GM19463 (cell line): Measurements from ENCODE around the gene CNN2.
"Not testable (repeated sequence)": the region's sequence is repeated elsewhere in the genome, so short reads cannot be mapped to it uniquely, and the experiment has no call there.

Experiments
- ATAC-seq: cut with Tn5 transposase; IDR thresholded peaks from one replicate; pipeline ENCODE4 v1.9.1; 2021; ENCODE audit warnings: mild to moderate bottlenecking, moderate library complexity; ENCODE audit not compliant: unreplicated experiment

The CNN2 gene

GRCh38 chr19:1010586-1011510 lies 15.6 kb upstream of the CNN2 start:
- no peak for ATAC-seq

DNA sequence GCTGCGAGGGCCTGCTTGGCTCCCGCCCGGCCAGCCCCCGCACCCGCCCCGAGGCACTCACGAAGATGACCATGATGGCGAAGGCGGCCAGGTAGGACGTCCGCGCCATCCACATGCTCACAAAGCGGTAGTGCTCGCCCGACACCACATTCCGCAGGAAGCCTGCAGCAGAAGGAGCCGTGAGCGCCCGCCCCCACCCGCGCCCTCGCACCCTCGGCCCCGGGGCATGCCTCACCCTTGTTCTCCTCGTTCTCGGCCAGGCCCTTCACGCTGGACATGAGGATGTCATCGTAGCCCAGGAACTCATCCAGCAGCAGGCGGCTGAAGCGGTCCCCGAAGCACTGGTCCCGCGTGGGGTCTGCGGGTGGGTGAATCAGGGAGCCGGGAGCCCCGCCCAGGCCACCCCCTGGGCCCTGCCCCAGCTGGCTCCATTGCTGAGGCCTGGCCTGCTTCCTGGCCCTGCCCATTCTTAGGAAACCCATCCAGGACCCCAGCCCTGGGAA lies 14.5 kb upstream of the CNN2 start:
- ATAC-seq: no peak

- ATAC-seq: no peak
Observed at GRCh38 chr19:1012334-1012733, 14.1 kb upstream of the CNN2 start.

DNA sequence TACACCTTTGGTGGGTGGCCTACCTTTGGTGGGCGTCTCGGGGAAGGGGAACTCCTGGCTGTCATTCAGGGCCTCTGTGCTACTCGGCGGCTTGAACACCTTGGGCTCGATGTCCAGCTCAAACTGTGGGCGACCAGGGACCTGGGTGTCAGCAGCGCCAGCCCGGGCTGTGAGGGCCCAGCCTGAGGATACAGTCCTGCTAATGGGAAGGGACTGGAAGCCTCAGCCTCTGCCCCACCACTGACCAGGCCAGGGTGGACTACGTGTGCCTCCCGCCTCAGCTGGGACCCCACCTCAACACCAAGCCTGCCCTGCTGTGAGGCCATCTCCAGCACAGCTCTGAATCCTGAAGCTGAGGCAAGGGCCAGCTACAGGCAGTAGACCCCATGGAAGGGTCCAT lies 13.2 kb upstream of the CNN2 start:
- no peak for ATAC-seq

DNA sequence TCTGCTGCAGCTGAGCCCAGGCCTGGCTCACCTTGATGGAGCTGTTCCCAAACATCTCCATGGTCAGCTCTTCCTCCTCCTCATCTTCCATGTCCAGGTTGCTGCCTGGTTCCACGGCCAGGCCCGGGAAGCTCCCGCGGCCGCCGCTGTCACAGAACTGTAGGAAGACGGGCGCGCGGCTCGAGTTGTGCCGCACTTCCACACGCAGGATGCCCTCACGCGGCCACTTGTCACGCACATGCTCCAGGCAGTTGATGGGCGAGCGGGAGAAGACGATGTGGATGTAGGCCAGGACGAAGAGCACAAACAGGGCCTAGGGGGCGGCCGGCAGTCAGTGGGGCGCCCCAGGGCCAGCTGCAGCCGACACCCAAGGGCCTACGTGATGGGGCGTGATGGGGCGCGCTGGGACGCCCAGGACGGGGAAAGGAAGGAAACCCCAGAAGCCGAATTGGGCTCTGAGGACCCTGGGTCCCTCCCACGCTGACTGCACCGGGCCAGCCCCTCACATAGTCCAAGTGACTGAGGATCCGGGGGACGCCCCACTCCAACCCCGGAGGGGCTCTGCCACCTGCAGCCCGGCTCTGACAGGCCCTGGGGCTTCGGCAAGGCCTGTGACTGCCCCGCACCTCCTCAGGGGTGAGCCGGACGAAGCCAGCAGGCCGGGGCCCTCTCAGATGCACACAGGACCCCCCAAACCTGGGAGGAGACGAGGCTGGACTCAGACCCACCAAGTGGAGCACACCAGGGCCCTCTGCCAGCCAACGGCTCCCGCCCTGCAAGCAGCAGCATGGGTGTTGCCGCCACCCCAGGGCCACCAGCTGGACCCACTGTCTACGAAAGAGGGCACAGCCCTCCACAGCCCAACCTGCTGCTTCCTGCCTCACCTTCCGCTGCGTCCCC lies 12.0 kb upstream of the CNN2 start:
- no peak for ATAC-seq

DNA sequence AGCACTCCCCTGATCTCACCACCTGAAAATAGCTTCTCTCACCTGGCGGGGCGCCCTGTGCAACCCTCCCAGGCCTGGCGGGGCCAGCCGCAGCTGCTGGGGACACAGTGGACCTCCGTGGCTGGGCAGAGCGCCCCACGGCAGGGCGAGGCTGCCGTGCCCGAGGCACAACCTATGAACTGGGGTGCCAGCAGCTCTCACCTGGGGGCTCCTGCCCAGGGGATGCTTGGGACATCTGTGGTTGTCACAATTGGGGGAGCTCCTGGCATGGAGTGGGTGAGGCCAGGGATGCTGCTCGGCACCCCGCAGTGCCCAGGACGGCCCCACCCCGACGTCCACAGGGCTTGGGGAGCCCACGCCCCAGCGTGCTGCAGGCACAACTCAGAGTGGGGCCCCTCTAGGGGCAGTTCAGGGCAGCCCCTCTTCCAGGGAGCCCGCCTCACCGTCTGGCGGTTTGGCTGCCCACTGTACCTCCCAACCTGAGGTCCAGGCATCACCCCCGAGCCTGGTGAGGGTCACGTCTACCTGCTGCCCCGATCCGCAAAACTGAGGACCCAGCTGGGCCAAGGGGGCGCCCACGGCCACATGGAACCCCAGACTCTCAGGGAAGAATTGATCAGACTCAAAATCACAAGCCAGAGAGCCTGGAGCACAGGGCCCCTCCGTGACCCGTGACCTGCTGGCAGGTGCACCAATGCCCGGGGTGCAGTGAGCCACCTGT lies 11.2 kb upstream of the CNN2 start:
- no peak for ATAC-seq

DNA sequence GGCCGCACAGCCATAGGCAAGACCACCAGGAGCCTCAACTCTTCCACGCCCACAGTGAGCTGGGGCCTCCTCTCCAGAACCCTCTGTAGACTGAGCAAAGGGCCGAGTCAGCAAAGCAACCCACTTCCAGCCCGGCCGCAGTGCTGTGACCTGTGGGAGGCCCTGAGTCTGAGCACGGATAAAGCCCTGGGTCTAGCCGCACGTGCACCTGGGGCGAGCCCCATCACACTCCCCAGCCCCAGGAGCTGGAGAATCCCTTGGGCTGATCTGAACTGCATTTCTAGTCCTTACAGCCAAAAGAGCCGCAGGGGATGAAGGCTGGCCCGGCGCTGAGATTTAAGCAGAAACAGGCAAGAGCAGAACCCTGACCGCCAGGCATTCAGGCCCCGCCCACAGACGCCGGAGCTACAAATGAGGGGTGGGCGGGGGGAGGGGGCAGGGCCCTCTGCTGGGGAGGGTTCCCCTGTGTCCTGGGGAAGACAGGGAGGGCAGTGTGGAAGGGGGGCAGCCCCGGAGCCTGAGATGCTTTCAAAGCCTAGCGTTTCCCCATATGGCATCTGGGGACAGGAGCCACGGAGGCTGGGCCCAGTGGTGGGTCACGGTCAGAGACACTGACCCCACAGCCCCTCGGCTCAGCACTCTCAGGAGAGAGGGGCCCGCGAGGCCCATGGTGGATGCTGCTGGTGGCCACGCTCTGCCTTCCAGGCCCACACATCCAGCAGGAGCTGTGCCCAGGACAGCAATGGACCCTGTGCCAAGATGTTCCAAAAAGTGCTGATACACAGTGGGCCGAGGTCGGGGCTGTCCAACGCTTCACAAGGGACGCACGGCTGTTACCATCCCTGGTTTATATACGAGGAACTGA lies 10.4 kb upstream of the CNN2 start:
- ATAC-seq: no peak

DNA sequence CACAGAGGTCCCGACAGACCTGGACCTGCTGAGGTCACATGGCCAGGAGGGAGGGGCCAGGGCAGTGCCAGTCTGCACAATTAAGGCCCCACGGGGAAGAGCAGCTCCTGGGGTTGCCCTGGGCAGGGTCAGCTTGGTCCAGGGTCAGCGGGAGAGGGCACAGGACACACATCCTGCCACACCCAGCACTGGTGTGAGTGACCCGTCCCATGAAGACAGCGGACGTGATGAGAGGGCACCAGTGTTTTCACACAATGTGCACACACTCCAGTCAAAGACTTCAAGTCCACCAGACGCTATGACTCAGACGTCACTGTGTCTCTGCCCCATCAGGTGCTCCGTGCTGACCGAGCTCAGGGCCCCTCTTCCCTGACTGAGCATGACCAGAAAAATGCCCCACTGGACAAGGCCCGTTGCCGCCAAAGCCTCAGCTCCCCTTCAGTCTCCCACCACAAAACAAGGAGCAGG lies 9.7 kb upstream of the CNN2 start:
- ATAC-seq: no peak

DNA sequence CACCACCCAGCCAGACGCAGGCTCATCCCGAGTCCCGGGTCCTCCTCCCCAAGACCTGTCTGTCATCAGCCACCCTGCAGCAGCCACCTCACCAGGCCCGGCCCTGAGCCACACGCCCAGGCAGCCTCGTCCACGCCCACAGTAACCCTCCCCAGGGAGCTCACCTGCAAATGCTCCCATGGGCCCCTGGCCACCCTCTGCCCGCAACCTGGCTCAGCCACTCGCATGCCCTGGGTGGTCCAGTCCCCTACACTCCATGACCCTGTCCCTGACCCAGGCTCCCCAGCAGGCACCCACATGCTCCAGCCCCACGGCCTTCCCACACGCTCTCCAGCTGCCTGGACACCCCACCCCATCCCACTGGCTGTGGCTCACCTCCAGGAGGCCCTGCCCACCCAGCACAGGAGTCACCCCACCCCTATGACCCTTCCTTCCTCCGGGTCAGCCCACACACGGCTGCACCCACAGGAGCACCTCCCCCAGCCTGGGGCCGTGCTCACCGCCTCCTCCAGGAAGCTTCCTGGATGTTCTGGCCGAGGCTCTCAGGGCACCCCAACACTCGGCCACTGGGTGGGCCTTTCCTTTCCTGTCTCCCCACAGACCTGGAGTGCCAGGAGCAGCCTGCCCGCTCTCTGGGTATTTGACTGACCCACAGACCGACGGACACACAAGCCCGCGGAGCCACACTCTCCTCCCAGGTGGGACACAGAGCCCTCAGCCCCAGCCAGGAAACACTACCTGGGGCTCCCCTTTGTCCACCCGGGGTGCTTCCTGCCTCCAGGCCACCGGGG lies 9.1 kb upstream of the CNN2 start:
- ATAC-seq: no peak

GRCh38 chr19:1017906-1018305 lies 8.5 kb upstream of the CNN2 start:
- no peak for ATAC-seq

DNA sequence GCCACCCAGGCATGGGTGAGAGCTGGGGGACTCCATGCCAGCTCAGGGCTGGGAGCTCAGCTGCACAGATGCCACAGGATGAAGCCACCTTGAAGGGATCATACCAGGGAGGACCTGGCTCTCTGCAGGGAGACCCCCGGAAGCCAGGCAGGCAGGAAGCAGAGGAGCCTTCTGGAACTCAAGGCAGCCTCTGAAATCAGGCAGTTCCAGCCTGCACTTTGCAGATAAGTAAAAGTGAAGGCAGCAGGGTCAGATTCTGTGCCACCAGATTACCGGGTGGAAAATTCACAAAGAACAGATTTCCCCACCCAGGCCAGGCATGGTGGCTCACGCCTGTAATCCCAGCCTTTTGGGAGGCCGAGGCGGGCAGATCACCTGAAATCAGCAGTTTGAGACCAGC lies 8.0 kb upstream of the CNN2 start:
- no peak for ATAC-seq

GRCh38 chr19:1018932-1019615 lies 7.3 kb upstream of the CNN2 start:
- no peak for ATAC-seq

- no peak for ATAC-seq
Observed at GRCh38 chr19:1019616-1019961, 6.8 kb upstream of the CNN2 start.

DNA sequence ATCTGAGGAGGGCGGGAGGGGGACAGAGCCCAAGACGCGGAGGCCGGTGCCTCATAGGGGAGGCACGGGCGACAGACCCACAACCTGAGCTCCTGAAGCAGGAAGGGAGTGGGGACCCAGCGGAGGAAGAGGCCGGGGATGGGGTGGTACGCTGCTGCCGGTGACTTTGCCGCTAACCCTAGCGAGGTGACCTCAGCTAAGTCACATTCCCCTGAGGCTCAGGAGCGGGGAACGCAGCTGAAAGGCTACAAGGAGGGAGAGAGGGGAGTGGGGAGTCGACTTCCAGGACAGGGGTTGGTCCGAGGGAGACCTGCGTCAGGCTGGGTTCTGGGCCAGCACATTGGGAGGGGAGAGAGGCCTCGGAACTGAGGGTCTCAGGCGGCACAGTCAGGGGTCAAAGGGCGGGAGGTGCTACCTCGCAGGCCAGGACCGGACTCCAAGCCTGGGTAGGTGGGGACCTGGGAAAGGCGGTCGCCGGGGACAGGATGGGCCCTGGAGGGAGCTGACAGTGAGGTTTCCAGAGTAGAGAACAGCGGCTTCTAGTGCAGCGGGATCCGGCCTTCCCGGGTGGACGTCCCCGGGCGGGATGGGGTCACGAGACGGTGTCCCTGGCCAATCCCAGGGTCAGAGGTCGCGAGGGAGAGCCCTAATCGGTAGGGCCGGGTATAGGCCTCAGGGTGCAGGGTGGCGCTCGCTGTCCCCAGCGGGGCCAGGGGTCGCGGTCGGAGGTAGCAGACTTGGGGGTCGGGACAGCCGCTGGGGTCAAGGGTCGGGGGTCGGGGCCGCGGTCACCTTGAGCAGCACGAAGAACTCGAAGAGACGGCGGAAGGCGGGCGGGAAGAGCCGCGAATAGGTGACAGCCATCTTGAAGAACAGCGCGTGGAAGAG lies 6.2 kb upstream of the CNN2 start:
- no peak for ATAC-seq

DNA sequence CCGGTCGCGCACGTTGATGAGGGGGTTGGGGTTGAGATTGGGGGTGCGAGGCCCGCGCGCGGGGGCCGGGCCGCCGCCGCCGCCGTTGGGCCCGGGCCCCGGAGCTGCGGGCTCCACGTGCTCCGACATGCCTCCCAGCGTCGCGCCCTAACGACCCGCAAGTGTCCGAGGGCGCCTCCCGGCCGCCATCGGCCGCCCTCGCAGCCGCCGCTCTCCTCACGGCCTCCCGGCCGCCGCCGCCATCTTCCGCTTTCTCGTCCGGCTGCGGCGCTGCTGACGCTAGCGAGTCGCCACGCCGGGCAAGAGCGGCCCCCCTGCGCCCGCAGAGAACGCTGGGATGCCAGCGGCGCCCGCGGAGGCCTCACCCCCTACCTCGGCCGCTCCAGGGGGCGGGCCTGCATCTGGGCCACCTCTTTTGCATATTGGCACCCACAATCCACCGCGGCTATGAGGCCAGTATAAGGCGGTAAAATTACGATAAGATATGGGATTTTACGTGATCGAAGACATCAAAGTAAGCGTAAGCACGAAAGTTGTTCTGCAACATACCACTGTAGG lies 5.5 kb upstream of the CNN2 start, which contains the start of gene TMEM259:
Gene TMEM259, minus strand, starts transcription at position 256 of the 558 bp plus-strand sequence. Its CDS starts 127 bp downstream, at position 129.
- ATAC-seq: peak; percentile 90

DNA sequence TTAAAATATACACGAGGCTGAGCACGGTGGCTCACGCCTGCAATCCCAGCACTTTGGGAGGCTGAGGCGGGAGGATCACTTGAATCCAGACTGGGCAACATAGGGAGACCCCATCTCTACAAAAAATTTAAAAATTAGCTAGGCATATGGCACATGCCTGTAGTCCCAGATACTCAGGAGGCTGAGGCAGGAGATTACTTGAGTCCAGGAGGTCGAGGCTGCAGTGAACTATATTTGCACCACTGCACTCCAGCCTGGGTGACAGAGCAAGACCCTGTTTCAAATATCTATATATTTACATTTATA lies 2.6 kb upstream of the CNN2 start:
- ATAC-seq: not testable (repeated sequence)

- ATAC-seq: not testable (repeated sequence)
Observed at GRCh38 chr19:1025080-1025479, 1.3 kb upstream of the CNN2 start.
